Choroid plexus epithelial cell (primary cell): Measurements from ENCODE around the gene SNAPC4.

Source experiments
- DNase-seq: peaks from one replicate; pipeline ENCODE4 v3.0.0-alpha.2; 2010; ENCODE audit warnings: low read depth
- H3K4me3 ChIP-seq: 2 replicates; pipeline ENCODE4 v1.5.1; 2011; ENCODE audit warnings: low read depth, mild to moderate bottlenecking, control low read depth, low read length, moderate library complexity
- CTCF ChIP-seq: conservative IDR thresholded peaks from 2 replicates; pipeline ENCODE4 v1.5.1; 2011; ENCODE audit warnings: low read depth, mild to moderate bottlenecking, control low read depth, inconsistent platforms, low read length, moderate library complexity

Gene SNAPC4

GRCh38 chr9:136379891-136380290, 20.1 kb downstream of the SNAPC4 start:
- no peak for TF ChIP-seq CTCF
- no peak for DNase-seq

GRCh38 chr9:136379401-136379800, 20.6 kb downstream of the SNAPC4 start:
- DNase-seq = no peak
- TF ChIP-seq CTCF = no peak
- no peak overlapping the region for H3K4me3 ChIP-seq

More at GRCh38 chr9:136379891-136380290, 20.1 kb downstream of the SNAPC4 start:
- H3K4me3 ChIP-seq = no peak overlapping the region

GRCh38 chr9:136379003-136379287, 21.0 kb downstream of the SNAPC4 start:
- H3K4me3 ChIP-seq = no peak overlapping the region
- TF ChIP-seq CTCF = no peak
- no peak for DNase-seq

GRCh38 chr9:136378170-136379002, 21.6 kb downstream of the SNAPC4 start:
- DNase-seq = no peak
- no peak overlapping the region for H3K4me3 ChIP-seq
- TF ChIP-seq CTCF = no peak

GRCh38 chr9:136377341-136378169, 22.4 kb downstream of the SNAPC4 start:
- no peak for DNase-seq
- no peak overlapping the region for H3K4me3 ChIP-seq
- TF ChIP-seq CTCF = no peak

GRCh38 chr9:136376457-136376856, 23.5 kb downstream of the SNAPC4 start:
- no peak overlapping the region for H3K4me3 ChIP-seq
- TF ChIP-seq CTCF = no peak
- DNase-seq = no peak
